ENCODE results near the gene P3R3URF.
A peak's percentile ranks its signal among the peaks of the same experiment; 100 is the strongest.

Gene P3R3URF

DNA sequence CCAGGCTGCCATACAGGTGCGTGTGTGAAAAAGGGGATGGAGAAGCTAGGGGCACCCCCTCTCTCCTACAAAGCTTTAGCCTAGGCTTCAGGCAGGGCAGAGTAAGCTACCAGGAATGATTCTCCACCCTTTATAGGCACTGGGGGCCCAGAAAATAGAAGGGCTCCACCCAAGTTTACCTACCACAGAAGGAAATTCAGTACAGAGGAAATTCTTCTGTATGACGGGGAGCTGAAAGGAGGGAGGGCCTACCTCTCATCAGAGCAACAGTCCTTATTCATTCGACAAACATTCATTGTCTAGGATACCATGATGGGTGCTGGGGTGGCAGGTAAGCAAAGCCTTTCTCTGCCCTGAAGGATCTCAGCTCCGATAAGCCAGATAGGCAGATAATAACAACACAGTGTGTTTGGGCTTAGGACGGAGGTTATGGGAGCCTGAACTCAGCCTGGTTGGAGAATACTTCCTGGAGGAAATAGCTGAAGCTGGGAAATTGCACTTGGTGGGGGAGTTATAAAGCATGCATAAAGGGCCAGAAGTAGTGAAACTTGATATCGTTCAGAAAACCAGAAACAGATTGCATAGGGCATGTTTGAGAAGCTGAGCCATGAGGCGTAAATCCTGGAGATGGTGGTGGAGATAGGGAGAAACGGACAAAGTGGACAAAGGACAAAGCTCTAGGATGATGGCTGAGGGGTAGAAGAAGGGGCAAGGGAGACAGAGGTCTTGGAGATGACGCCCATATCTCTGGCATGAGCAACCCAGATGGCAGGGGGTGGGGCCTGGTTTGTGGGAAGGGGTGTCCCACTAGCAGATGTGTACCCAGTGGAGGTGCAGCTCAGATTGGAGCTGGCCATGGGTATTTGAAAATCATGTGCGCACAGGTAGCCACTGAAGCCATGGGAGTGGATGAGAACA is 5.3 kb upstream of the P3R3URF start:
- peak overlapping the region; percentile 99 for H3K27ac ChIP-seq
- TF ChIP-seq, protein P1, sequence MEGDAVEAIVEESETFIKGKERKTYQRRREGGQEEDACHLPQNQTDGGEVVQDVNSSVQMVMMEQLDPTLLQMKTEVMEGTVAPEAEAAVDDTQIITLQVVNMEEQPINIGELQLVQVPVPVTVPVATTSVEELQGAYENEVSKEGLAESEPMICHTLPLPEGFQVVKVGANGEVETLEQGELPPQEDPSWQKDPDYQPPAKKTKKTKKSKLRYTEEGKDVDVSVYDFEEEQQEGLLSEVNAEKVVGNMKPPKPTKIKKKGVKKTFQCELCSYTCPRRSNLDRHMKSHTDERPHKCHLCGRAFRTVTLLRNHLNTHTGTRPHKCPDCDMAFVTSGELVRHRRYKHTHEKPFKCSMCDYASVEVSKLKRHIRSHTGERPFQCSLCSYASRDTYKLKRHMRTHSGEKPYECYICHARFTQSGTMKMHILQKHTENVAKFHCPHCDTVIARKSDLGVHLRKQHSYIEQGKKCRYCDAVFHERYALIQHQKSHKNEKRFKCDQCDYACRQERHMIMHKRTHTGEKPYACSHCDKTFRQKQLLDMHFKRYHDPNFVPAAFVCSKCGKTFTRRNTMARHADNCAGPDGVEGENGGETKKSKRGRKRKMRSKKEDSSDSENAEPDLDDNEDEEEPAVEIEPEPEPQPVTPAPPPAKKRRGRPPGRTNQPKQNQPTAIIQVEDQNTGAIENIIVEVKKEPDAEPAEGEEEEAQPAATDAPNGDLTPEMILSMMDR (IDR thresholded peaks at IDR 0.05): no peak
- no peak for TF ChIP-seq ZFX (IDR thresholded peaks at IDR 0.05; ENCODE audit: borderline replicate concordance)

DNA sequence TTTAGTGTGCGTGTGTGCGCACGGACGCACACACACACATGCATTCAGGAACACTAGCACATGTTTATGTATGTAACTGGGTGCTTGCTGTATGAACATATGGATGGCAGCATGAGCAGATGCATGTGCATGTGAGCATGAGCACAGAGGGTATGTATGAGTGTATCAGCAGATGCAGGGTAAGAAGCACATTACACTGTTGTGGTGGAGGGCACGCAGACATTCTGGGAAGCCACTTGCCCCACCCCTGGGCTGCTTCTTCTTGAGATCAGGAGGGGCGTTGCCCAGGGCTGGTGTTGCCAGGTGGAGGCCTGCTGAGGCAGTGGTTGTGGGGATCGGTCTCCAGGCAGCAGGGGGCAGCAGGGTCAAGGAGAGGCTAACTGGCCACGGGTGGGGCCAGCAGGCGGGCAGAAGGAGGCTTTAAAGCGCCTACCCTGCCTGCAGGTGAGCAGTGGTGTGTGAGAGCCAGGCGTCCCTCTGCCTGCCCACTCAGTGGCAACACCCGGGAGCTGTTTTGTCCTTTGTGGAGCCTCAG is 3.9 kb upstream of the P3R3URF start:
- TF ChIP-seq ZFX (IDR thresholded peaks at IDR 0.05; ENCODE audit: borderline replicate concordance): no peak
- TF ChIP-seq, protein P1 (IDR thresholded peaks at IDR 0.05): no peak
- H3K27ac ChIP-seq: peak overlapping the region; percentile 99

DNA sequence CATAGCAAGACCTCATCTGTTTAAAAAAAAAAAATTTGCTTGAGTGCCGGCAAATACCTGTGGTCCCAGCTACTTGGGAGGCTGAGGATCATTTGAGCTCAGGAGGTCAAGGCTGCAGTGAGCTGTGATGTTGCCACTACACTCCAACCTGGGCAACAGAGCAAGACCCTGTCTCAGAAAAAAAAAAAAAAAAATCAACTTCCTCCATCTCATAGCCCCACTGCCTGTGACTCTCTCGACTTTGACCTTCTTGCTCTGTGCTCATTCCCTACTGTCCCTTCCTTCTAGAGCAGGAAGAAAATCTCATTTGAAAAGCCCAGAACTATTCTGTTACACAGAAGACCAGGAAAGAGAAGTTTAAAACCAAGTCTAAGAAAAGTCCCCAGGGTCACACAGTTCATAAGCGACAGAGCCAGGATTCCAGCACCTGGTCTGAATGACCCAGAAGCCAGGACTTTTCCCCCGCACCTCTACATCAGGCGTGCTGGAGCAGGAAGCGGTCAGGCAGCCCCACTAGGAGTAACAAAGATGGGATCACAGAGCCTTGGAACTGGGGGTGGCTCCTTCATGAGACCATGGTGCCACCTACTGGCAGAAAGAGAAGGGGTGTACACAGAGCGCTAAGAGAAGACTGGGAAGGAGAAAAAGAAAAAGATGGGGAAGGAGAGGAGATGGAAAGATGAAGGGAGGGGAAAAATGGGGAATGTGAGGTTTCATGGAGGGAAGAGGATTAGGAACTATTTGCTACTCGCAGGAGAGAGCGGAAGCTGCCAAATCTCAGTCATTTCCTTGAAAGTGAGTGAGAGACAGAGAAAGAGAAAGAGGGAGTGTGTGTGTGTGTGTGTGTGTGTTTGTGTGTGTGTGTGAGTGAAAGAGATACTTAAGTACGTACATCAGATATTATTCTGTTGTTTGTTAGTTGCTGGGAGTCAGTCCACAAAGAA is 3.1 kb upstream of the P3R3URF start:
- H3K27ac ChIP-seq: peak overlapping the region; percentile 99
- TF ChIP-seq ZFX (IDR thresholded peaks at IDR 0.05; ENCODE audit: borderline replicate concordance): no peak
- TF ChIP-seq, protein P1 (IDR thresholded peaks at IDR 0.05): peak; percentile 89

DNA sequence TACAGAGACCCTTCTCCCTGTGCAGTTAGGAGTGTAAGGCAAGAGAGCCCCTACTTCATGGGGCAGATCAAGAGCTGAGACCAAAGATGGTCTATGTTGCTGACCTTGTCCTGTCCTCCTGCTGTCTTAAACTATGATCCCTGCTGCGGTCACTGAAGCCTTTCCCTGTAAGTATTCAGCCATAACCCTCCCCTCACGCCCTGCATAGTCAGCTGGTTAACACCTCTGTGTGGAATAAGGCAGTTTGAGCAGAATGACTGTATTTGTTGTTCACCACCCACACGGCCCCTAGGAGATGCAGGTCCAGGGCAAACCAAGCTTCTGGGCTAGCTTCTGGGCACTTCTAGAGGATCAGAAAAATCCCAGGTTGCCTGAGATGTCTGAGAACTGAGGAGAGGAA is 1.0 kb downstream of the P3R3URF start:
- peak overlapping the region; percentile 12; the same call in 1 of the 2 replicates for H3K27ac ChIP-seq
- no peak for TF ChIP-seq ZFX (IDR thresholded peaks at IDR 0.05; ENCODE audit: borderline replicate concordance)

DNA sequence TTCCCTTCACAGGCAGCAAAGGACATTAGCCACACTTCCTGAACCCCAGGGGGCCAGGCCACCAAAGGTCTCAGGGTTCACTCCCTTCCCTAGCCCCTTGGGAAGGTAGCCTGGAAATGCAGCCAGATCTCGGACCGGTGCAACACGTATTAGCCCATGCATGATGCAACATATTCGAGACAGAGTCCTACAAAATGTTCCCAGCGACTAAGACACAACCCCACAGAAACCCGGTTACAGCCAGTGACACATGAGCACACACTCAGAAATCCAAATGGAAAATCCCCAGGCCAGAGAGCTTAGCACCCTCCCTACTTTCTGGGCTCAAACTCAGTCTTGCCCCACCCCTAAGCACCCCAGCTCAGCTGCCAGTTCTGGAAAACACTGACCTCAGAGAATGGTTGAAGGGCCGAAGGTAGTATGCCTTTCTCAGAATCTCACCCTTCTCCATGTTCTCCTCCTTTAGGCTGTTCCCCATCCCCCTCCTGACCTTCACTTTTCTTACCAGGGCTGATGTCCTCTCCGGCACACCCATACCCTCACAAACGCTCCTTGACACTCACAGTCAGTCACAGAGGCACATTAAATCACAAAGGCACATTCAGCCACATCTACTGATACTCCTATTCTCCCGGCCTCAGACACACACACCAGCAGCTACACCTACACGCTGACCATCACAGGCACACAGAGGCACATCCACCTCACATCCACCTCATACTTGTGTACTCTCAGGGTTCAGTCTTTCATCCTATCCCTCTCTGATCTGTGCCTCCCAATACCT is 1.6 kb downstream of the P3R3URF start, which contains the start of gene TSPAN1:
TSPAN1 (plus strand) TSS at position 640 of the 784 bp plus-strand sequence. CDS start 6,021 bp downstream, outside the sequence.
- H3K27ac ChIP-seq: peak within 1 kb of the TSS; percentile 12; the same call in 1 of the 2 replicates
- TF ChIP-seq, protein P1 (IDR thresholded peaks at IDR 0.05): no peak
- TF ChIP-seq ZFX (IDR thresholded peaks at IDR 0.05; ENCODE audit: borderline replicate concordance): no peak

DNA sequence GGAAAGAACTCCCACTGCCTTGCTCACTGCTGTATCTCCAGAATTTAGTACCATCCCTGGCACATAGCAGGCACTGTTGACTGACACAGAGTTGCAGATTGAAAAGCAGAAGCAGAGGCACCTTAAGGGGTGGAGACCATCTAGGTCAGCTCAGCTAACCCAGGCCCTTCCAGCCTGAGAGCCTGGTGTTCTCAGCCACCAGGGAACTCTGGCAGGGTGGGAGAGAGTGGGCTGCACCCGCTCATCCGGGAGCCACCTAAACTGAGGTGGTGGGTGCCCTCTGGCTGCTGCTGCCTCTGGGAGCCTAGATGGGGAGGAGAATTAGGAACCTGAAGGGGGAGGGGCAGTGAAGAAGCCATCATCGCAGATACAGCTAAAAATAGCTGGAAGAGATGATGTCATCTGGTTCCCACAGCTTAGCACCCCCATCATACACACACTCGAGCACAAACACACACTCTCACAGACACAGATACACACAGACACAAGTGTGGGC is 2.9 kb downstream of the P3R3URF start:
- TF ChIP-seq, protein P1 (IDR thresholded peaks at IDR 0.05): no peak
- no peak for TF ChIP-seq ZFX (IDR thresholded peaks at IDR 0.05; ENCODE audit: borderline replicate concordance)
- peak overlapping the region; percentile 65 for H3K27ac ChIP-seq

Measured in 22Rv1 (cell line).